Nasal cavity respiratory epithelium epithelial cell of viscerocranial mucosa (primary cell): ENCODE measurements around the gene MORC4. TPM values are rescaled to one million over a fixed set of nuclear protein-coding genes. Genes with fewer than 3 reads are reported as not detected.

Experiments used
- total RNA-seq: library from RNA; depleted of rRNA; stranded (reverse); fragments of >200 nt; gene quantifications from 2 replicates; pipeline ENCODE4 v1.2.3, GENCODE V29; 2014

MORC4 gene
- total RNA-seq, result 41.9 and 45.1 TPM in 2 replicates

DNA sequence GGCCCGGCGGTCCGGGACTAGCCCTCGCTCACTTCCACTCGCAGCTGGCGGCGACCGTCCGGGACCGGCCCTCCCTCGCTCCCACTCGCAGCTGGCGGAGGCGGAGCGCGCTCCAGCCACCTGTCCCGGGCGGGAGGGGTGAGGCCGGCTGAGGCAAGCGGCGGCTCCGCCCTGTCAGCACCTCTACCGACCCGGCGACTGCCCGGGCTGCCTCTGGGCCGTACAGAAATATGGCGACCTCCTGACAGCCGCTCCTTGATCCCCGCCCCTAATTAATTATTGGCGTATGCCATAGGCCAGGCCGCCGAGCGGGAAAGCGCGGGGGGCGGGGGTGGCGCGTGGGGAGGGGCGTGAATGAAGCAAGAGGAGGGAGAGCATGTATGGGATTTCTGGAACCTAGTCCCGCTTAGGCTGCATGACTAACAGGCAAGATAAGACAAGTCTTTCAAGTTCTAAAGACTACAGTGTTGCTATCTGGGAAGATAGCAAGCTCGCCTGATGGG is at the start of gene MORC4:
TSS of gene MORC4 (minus strand) at position 200 of the 503 bp plus-strand sequence. CDS start 243 bp downstream, outside the sequence.

GRCh38 chrX:106919932-106920452 is 80.0 kb downstream of the MORC4 start, which contains the start of gene CLDN2:
Gene CLDN2, plus strand, starts transcription at chrX:106920402. Its CDS starts 7,827 bp downstream, at chrX:106928229.

GRCh38 chrX:106903291-106903824 is 96.7 kb downstream of the MORC4 start, which contains the start of gene RIPPLY1:
Gene RIPPLY1, minus strand, starts transcription at chrX:106903341. Its CDS starts 54 bp downstream, at chrX:106903287.

Other genes with a start within 250 kb of the MORC4 start
- 3.4 and 5.9 TPM in 2 replicates for gene TBC1D8B, start 197.5 kb downstream of the MORC4 start, total RNA-seq
- not detected in 2 replicates for gene RIPPLY1, start 96.9 kb downstream of the MORC4 start, total RNA-seq
- gene CLDN2, start 79.8 kb downstream of the MORC4 start, total RNA-seq, result not detected in 2 replicates
- gene RBM41, start 118.6 kb upstream of the MORC4 start, total RNA-seq, result 18.8 and 26.1 TPM in 2 replicates
- 3.4 and 4.1 TPM in 2 replicates for gene NUP62CL, start 206.2 kb upstream of the MORC4 start, total RNA-seq
- gene DNAAF6, start 206.4 kb upstream of the MORC4 start, total RNA-seq, result not detected in 2 replicates